ENCODE measurements around the gene MAPKAPK2. TPM values are rescaled to one million over a fixed set of nuclear protein-coding genes. Genes with fewer than 3 reads are reported as not detected.

MAPKAPK2 gene
- total RNA-seq, 1 donor from 2014 or later, result 26.6 TPM

DNA sequence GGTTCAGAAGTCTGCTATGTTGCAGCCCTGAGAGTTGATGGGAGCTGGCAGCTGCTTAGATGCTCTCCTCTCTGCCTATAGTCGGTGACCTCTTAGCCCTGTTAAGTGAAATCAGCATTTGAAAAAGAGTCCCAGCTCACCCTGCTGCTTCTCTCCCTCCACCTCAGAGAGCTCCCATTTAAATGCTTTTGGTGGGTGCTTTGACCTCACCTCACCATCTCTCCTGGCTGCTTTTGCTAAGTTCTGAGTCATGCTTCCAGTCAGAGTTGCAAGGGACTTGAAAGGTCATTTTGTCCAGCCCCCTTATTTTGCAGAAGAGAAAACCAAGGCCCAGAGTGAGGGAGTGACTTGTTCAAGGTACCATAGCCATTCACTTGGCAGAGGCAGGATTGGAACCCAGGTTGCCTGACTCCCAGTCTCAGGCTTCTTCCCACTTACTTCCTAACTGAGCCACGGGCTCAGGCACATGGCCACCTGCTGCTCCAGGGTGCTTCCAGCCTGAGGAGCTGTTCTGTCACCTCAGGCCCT lies 3.3 kb downstream of the MAPKAPK2 start:
- Histone ChIP-seq H3K9ac (ENCODE audit: low read depth in 1 of 3, low read length in 3 of 3) (peak overlapping the region; percentile 15 to 65 (median 42)), H3K4me1 (ENCODE audit: control insufficient read depth in 3 of 3, insufficient read depth in 3 of 3, low read length in 3 of 3) (peaks cover 58 to 74% (median 67%) of the 10 kb centered on the region in 3 donors), H3K36me3 (ENCODE audit: control insufficient read depth in 3 of 3, insufficient read depth in 3 of 3, low read length in 3 of 3) (no peaks in the 10 kb centered on the region), H3K9me3 (ENCODE audit: control insufficient read depth in 3 of 3, low read length in 3 of 3) (no peaks in the 10 kb centered on the region), H3K27me3 (ENCODE audit: control insufficient read depth in 3 of 3, insufficient read depth in 3 of 3, low read length in 3 of 3) (no peaks in the 10 kb centered on the region), H3K27ac (ENCODE audit: low read depth, low read length) (peak overlapping the region; percentile 98), H3K4me3 (ENCODE audit: low read length in 3 of 3) (peak overlapping the region in 2 of 3 donors; percentile 24 to 81)

- Histone ChIP-seq H3K4me1 (ENCODE audit: control insufficient read depth in 3 of 3, insufficient read depth in 3 of 3, low read length in 3 of 3) (peaks cover 84 to 89% (median 89%) of the 10 kb centered on the region in 3 donors), H3K36me3 (ENCODE audit: control insufficient read depth in 3 of 3, insufficient read depth in 3 of 3, low read length in 3 of 3) (no peaks in the 10 kb centered on the region), H3K27me3 (ENCODE audit: control insufficient read depth in 3 of 3, insufficient read depth in 3 of 3, low read length in 3 of 3) (no peaks in the 10 kb centered on the region), H3K9me3 (ENCODE audit: control insufficient read depth in 3 of 3, low read length in 3 of 3) (no peaks in the 10 kb centered on the region), H3K4me3 (ENCODE audit: low read length in 3 of 3) (peak overlapping the region; percentile 5 to 44 (median 30)), H3K27ac (ENCODE audit: low read depth, low read length) (peak overlapping the region; percentile 81), H3K9ac (ENCODE audit: low read depth in 1 of 3, low read length in 3 of 3) (peak overlapping the region; percentile 40 to 80 (median 72))
Measured at GRCh38 chr1:206690516-206690915, 5.8 kb downstream of the MAPKAPK2 start.

DNA sequence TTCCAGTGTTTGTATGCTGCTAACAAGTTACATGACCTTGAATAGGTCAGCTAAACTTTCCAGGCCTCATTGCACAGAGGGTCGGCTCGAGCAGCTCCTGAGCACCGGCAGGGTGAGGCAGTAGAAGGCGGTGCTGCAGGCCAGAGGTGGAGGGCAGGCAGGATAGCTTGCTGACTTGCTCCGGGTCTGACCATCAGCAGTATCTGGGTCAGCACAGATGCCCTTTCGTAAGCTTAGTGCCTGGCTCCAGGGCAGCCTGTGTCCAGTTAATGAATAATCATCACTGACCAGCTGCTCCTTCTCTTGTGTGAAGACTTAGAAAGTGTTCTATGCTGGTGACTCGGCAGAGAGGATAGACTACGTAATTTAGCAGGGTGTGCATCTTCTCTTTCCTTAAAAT lies 6.9 kb downstream of the MAPKAPK2 start:
- Histone ChIP-seq H3K36me3 (ENCODE audit: control insufficient read depth in 3 of 3, insufficient read depth in 3 of 3, low read length in 3 of 3) (peaks cover 0 to 2% (median 0%) of the 10 kb centered on the region in 3 donors), H3K4me1 (ENCODE audit: control insufficient read depth in 3 of 3, insufficient read depth in 3 of 3, low read length in 3 of 3) (peaks cover 94 to 99% (median 96%) of the 10 kb centered on the region in 3 donors), H3K27ac (ENCODE audit: low read depth, low read length) (peak overlapping the region; percentile 97), H3K9me3 (ENCODE audit: control insufficient read depth in 3 of 3, low read length in 3 of 3) (no peaks in the 10 kb centered on the region), H3K9ac (ENCODE audit: low read depth in 1 of 3, low read length in 3 of 3) (peak overlapping the region; percentile 77 to 92 (median 91)), H3K4me3 (ENCODE audit: low read length in 3 of 3) (peak overlapping the region; percentile 36 to 57 (median 53)), H3K27me3 (ENCODE audit: control insufficient read depth in 3 of 3, insufficient read depth in 3 of 3, low read length in 3 of 3) (no peaks in the 10 kb centered on the region)

- peaks cover 97 to 99% (median 99%) of the 10 kb centered on the region in 3 donors for H3K4me1 ChIP-seq (ENCODE audit: control insufficient read depth in 3 of 3, insufficient read depth in 3 of 3, low read length in 3 of 3)
- H3K36me3 ChIP-seq (ENCODE audit: control insufficient read depth in 3 of 3, insufficient read depth in 3 of 3, low read length in 3 of 3), result peaks cover 0 to 2% (median 0%) of the 10 kb centered on the region in 3 donors
- H3K4me3 ChIP-seq (ENCODE audit: low read length in 3 of 3), result peak overlapping the region; percentile 52 to 68 (median 53)
- no peaks in the 10 kb centered on the region for H3K27me3 ChIP-seq (ENCODE audit: control insufficient read depth in 3 of 3, insufficient read depth in 3 of 3, low read length in 3 of 3)
- peak overlapping the region; percentile 97 for H3K27ac ChIP-seq (ENCODE audit: low read depth, low read length)
- peak overlapping the region; percentile 77 to 92 (median 91) for H3K9ac ChIP-seq (ENCODE audit: low read depth in 1 of 3, low read length in 3 of 3)
- H3K9me3 ChIP-seq (ENCODE audit: control insufficient read depth in 3 of 3, low read length in 3 of 3), result no peaks in the 10 kb centered on the region
Measured at GRCh38 chr1:206693029-206693428, 8.3 kb downstream of the MAPKAPK2 start.

DNA sequence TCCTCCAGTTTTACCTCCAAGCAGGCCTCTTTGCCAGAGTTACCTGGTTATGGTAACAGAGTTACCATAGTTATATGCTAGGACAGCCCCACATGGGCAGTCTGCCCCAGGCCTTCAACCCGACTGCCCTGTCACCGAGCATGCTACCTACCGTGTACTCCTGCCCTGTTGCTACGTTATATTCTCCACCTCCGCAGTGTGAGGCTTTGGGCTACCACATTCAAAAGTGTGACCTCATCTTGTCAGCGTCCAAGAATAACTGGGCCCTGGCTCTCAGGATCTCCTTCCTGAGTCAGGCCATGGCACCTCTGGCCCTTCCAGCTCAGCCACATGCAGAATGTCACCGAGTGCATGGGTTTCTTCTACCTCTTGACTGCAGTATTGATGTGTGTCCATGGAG lies 8.9 kb downstream of the MAPKAPK2 start:
- Histone ChIP-seq H3K4me1 (ENCODE audit: control insufficient read depth in 3 of 3, insufficient read depth in 3 of 3, low read length in 3 of 3) (peaks cover 93 to 99% (median 97%) of the 10 kb centered on the region in 3 donors), H3K27ac (ENCODE audit: low read depth, low read length) (peak overlapping the region; percentile 97), H3K9ac (ENCODE audit: low read depth in 1 of 3, low read length in 3 of 3) (peak overlapping the region; percentile 77 to 92 (median 91)), H3K9me3 (ENCODE audit: control insufficient read depth in 3 of 3, low read length in 3 of 3) (no peaks in the 10 kb centered on the region), H3K27me3 (ENCODE audit: control insufficient read depth in 3 of 3, insufficient read depth in 3 of 3, low read length in 3 of 3) (no peaks in the 10 kb centered on the region), H3K4me3 (ENCODE audit: low read length in 3 of 3) (peak overlapping the region; percentile 52 to 68 (median 53)), H3K36me3 (ENCODE audit: control insufficient read depth in 3 of 3, insufficient read depth in 3 of 3, low read length in 3 of 3) (peaks cover 0 to 2% (median 0%) of the 10 kb centered on the region in 3 donors)

DNA sequence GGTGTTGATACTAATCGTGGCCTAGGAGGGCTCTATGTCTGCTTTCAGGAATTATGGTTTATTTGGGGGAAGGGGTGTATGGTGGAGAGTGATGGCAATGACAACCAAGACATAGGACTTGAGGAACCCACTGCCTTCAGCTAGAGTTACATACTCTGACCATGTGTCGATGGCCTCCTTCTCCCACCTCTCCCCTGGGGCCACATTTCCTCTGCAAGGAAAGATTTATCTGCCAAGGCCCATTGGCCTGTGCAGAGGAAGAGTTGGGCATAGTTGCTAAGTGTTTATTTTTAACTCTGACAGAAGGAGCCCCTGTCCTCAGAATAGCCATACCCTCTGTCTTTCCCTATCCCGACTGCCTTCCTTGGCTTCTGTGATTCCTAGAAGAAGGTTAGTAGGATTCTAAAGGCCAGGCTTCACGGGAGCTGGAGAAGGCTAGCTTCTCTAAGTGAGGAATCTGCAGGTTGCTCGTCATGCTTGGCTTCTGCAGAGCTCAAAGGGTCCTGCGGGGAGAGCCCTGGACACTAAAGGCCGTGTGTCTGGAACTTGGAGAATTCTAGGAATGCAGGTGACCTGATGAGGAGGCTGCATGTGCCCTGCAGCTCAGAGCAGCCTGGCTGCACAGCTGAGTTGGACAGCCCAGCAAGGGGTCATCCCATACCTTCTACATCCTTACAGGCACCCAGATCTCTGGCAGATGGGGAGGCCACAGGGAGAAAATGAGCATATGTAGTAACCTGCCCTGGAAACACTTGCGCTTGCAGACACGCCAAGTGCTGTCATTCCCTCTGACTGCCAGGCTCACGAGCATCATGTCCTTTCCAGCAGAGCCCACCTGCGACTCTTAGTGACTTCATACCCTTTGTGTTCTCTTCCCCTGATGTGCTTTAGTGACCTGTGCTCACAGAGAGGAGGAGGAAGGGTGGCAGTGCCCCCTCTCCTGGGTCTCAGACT lies 9.7 kb downstream of the MAPKAPK2 start:
- peak overlapping the region; percentile 97 for H3K27ac ChIP-seq (ENCODE audit: low read depth, low read length)
- peak overlapping the region; percentile 77 to 92 (median 91) for H3K9ac ChIP-seq (ENCODE audit: low read depth in 1 of 3, low read length in 3 of 3)
- no peaks in the 10 kb centered on the region for H3K9me3 ChIP-seq (ENCODE audit: control insufficient read depth in 3 of 3, low read length in 3 of 3)
- H3K4me1 ChIP-seq (ENCODE audit: control insufficient read depth in 3 of 3, insufficient read depth in 3 of 3, low read length in 3 of 3), result peaks cover 88 to 98% (median 93%) of the 10 kb centered on the region in 3 donors
- no peaks in the 10 kb centered on the region for H3K27me3 ChIP-seq (ENCODE audit: control insufficient read depth in 3 of 3, insufficient read depth in 3 of 3, low read length in 3 of 3)
- H3K36me3 ChIP-seq (ENCODE audit: control insufficient read depth in 3 of 3, insufficient read depth in 3 of 3, low read length in 3 of 3), result peaks cover 0 to 2% (median 0%) of the 10 kb centered on the region in 3 donors
- H3K4me3 ChIP-seq (ENCODE audit: low read length in 3 of 3), result peak overlapping the region; percentile 24 to 52 (median 42)

GRCh38 chr1:206695733-206696132 lies 11.0 kb downstream of the MAPKAPK2 start:
- no peaks in the 10 kb centered on the region for H3K27me3 ChIP-seq (ENCODE audit: control insufficient read depth in 3 of 3, insufficient read depth in 3 of 3, low read length in 3 of 3)
- peaks cover 0 to 2% (median 0%) of the 10 kb centered on the region in 3 donors for H3K36me3 ChIP-seq (ENCODE audit: control insufficient read depth in 3 of 3, insufficient read depth in 3 of 3, low read length in 3 of 3)
- H3K27ac ChIP-seq (ENCODE audit: low read depth, low read length), result peak overlapping the region; percentile 97
- H3K9me3 ChIP-seq (ENCODE audit: control insufficient read depth in 3 of 3, low read length in 3 of 3), result no peaks in the 10 kb centered on the region
- H3K4me1 ChIP-seq (ENCODE audit: control insufficient read depth in 3 of 3, insufficient read depth in 3 of 3, low read length in 3 of 3), result peaks cover 87 to 98% (median 93%) of the 10 kb centered on the region in 3 donors
- H3K9ac ChIP-seq (ENCODE audit: low read depth in 1 of 3, low read length in 3 of 3), result peak overlapping the region in 1 of 3 donors; percentile 52
- no peak overlapping the region for H3K4me3 ChIP-seq (ENCODE audit: low read length in 3 of 3)

- Histone ChIP-seq H3K36me3 (ENCODE audit: control insufficient read depth in 3 of 3, insufficient read depth in 3 of 3, low read length in 3 of 3) (peaks cover 0 to 2% (median 0%) of the 10 kb centered on the region in 3 donors), H3K27me3 (ENCODE audit: control insufficient read depth in 3 of 3, insufficient read depth in 3 of 3, low read length in 3 of 3) (no peaks in the 10 kb centered on the region), H3K9me3 (ENCODE audit: control insufficient read depth in 3 of 3, low read length in 3 of 3) (no peaks in the 10 kb centered on the region), H3K9ac (ENCODE audit: low read depth in 1 of 3, low read length in 3 of 3) (peak overlapping the region in 2 of 3 donors; percentile 9 to 27), H3K4me3 (ENCODE audit: low read length in 3 of 3) (no peak overlapping the region), H3K4me1 (ENCODE audit: control insufficient read depth in 3 of 3, insufficient read depth in 3 of 3, low read length in 3 of 3) (peaks cover 81 to 94% (median 87%) of the 10 kb centered on the region in 3 donors), H3K27ac (ENCODE audit: low read depth, low read length) (peak overlapping the region; percentile 97)
Measured at GRCh38 chr1:206696812-206697585, 12.3 kb downstream of the MAPKAPK2 start.

DNA sequence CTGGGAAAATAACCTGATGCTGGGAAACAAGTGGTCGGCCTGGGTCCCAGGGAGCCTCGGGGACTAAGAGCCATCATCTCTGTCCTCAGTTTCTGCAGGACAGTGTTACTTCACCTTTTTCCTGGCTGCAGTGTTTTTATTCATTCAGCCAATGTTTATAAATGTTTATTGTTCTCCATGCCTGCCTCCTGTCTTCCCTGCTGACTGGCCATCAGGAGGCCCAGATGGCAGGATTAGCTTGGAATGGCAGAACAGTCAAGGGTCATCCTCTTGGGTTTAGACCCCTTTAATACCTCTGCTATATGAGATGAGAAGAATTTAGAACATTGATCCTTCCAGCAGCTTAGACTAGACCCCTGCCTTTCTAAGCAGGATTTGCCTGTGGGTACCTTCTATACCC lies 13.3 kb downstream of the MAPKAPK2 start:
- Histone ChIP-seq H3K9me3 (ENCODE audit: control insufficient read depth in 3 of 3, low read length in 3 of 3) (no peaks in the 10 kb centered on the region), H3K36me3 (ENCODE audit: control insufficient read depth in 3 of 3, insufficient read depth in 3 of 3, low read length in 3 of 3) (peaks cover 0 to 2% (median 0%) of the 10 kb centered on the region in 3 donors), H3K4me3 (ENCODE audit: low read length in 3 of 3) (no peak overlapping the region), H3K27me3 (ENCODE audit: control insufficient read depth in 3 of 3, insufficient read depth in 3 of 3, low read length in 3 of 3) (no peaks in the 10 kb centered on the region), H3K4me1 (ENCODE audit: control insufficient read depth in 3 of 3, insufficient read depth in 3 of 3, low read length in 3 of 3) (peaks cover 81 to 94% (median 87%) of the 10 kb centered on the region in 3 donors), H3K9ac (ENCODE audit: low read depth in 1 of 3, low read length in 3 of 3) (no peak overlapping the region), H3K27ac (ENCODE audit: low read depth, low read length) (peak overlapping the region; percentile 97)
